GM18499 (cell line): ENCODE data around the gene MRPL18.
"Not testable (repeated sequence)": the region's sequence is repeated elsewhere in the genome, so short reads cannot be mapped to it uniquely, and the experiment has no call there.

ENCODE experiments used
- ATAC-seq: cut with Tn5 transposase; IDR thresholded peaks from one replicate; pipeline ENCODE4 v1.9.1; 2021; ENCODE audit warnings: moderate number of reproducible peaks; ENCODE audit not compliant: insufficient read depth, unreplicated experiment

The MRPL18 gene

DNA sequence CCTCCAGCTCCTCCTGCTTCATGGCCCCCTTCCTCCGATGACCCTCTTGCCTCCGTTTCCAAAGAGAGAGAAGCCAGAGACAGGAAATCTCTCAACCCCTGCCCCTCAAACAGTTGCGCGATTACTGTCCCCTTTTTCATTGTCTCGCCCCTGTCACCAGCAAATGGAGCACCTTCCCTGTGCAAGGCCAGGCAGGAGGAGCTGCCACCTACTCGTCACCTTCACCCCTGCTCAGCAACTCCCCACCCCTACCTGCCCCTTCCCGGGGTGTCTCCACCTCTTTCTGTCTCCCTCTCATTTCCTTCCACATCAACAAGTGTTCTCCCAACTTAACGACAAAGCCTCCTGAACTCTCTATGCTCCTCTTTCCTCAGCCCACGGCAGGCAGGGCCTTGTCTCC, 23.5 kb downstream of the MRPL18 start:
- ATAC-seq = no peak

DNA sequence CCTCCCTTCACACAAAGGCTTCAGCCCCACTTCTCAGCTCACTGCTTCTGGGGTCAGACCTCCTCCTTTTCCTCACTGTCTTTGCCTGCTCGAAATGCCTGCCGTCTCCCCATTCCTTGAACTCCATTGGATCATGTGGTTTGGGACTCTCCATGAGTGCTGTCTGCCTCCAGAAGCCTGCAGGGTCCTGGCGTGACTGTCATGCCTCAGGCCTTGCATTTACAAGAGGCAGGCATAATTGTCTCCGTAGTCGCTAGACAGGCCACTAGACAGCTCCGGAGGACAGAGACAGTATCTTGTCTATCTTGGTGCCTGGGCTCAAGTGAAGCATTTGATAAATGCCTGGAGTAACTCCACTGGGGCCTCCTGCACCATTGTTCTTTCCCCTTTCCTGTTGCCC, 25.1 kb downstream of the MRPL18 start:
- ATAC-seq = no peak

DNA sequence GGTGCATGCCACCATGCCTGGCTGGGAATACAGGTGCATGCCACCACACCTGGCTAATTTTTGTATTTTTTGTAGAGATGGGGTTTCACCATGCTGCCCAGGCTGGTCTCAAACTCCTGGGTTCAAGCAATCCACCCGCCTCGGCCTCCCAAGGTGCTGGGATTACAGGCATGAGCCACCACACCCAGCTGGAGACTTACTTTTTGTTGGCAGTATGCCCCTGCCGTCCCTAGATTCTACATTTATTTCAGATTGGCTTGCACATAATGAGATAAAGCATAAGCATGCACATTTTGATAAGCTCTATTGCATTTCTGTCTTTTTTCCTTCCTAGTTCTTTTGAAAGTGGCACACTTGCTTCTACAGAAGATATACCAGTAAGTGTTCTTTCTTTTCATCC, 26.5 kb downstream of the MRPL18 start:
- ATAC-seq = not testable (repeated sequence)

- ATAC-seq = no peak
These were observed 27.9 kb downstream of the MRPL18 start for GRCh38 chr6:159817951-159818739.

DNA sequence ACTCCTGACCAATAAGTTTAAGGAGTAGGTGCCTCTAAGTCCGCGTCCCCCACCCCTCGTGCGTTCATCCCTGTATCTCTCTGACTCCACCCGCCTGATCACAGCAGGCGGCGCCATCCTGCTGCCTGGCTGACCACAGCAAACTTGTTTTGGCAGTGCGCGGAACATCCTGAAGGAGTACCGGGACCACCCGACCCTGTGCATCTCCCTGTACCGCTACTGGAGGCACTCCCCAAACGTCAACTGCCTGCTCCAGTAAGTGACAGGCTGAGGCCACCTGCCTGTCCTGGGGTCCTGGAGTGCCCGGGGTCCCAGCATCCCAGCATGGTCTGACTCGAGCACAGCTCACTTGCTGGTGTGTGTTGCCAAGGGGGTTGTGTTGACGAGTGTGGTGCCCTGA, 28.8 kb downstream of the MRPL18 start:
- no peak for ATAC-seq

GRCh38 chr6:159819932-159820640, 29.8 kb downstream of the MRPL18 start:
- ATAC-seq = no peak

- no peak for ATAC-seq
These were observed 30.9 kb downstream of the MRPL18 start for GRCh38 chr6:159821122-159821521.

- ATAC-seq = no peak
These were observed 31.5 kb downstream of the MRPL18 start for GRCh38 chr6:159821726-159822125.

DNA sequence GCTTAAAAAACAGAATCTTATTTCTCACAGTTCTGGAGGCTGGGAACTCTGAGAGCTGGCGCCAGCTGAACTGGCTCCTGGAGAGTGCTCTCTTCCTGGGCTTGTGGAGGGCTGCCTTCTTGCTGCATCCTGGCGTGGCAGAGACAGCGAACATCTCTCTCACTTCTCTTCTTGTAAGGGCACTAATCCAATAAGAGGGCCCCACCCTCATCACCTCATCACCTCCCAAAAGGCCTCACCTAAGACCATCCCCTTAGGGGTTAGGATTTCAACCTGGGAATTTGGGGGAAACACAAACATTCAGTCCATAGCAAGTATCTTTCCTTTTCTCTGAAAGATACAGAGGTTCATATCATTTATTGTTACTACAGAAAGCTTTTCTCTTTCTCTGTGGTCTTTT, 33.7 kb downstream of the MRPL18 start:
- no peak for ATAC-seq

- ATAC-seq = not testable (repeated sequence)
These were observed 34.4 kb downstream of the MRPL18 start for GRCh38 chr6:159824690-159825089.

- no peak for ATAC-seq
These were observed 35.7 kb downstream of the MRPL18 start for GRCh38 chr6:159826004-159826403.

- ATAC-seq = no peak
These were observed 36.8 kb downstream of the MRPL18 start for GRCh38 chr6:159826968-159827647.

- no peak for ATAC-seq
These were observed 37.8 kb downstream of the MRPL18 start for GRCh38 chr6:159828074-159828473.

- ATAC-seq = no peak
These were observed 39.3 kb downstream of the MRPL18 start for GRCh38 chr6:159829526-159829925.

DNA sequence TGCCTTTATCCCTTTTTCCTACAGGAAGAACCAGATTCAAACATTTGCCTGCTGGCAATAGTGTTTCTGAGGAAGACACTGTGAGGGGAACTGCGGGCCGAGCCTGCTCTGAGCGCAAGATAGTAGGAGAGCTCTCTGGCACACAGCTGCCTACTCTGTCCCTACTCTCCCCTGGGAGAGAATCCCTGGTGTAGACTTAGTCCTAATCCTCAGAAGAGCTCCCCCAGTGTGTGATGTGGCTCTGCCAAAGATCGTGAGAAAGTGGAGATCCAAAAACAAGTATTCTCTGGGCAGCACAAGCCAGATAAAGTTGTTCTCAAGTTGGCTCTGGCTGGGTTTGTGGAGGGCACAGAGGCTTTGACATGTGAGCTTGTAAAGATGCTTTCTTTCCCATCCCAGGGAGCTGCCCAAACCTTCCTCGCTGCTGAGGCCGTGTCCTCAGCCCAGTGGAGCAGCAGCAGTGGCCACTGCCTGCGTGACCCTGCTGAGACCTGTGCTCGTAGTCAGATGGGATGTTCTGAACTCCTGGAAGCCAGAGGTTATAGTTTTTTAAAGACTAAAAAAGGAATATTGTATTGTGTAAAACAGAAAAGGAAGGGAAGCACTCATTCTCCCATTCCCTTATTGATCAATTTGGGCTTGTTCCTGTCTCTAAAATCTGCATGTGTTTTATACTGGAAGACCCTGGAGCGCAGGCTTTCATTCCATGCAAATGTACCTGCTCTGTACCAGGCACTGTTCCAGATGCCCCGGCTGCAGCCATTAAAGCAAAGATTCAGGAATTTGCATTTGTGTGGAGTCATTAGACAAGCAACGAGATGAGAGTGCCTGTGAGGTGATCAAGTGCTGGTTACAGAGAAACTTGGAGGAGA, 40.5 kb downstream of the MRPL18 start:
- no peak for ATAC-seq

DNA sequence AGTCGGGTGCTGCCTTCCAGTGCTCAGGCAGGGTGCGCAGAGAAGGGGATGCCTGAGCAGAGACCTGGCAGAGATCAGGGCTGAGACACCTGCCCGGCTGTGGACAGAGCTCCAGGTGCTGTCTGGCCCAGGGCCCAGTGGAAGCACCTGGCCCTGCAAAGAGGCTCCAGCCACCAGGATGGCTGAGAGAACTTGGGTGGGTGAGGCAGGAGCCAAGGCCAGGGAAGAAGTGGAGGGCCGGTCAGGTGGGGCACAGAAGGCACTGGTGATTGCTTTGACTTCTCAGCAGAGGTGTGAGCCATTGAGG, 41.1 kb downstream of the MRPL18 start:
- no peak for ATAC-seq

DNA sequence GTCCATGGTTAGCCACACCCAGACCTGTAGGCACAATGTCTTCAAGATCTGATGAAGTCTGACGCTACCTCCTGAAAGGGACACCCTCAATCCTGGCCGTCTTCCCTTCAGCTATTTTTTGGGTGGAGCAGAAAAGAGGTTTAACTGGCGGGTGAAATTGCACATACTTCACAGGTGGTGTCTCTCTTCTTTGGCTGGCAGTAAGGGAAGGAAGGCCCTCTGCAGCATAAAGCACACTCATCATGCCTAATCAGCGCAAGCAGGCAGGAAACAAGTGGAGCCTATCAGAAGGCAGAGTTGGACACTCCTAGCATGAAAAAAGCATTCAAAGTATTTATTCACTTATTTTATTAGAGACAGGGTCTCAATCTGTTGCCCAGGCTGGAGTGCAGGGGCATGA, 42.7 kb downstream of the MRPL18 start:
- no peak for ATAC-seq

DNA sequence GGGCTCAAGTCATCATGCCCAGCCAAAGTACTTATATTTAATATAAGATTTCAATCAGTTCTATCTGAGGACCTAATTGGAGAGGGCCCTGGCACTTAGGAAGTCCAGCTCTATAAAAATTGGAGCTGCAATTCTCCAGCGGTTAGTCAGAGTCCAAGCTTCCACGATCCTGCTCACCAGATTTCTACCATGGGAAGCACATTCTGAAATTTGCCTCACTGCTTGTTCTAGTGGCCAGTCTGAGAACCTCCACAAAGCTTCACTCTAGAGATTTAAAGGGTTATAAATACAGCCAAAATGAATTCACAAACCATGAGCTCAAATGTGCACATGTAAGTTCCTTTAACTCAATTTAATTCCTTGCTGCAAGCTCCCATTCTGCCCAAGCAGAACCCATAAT, 43.3 kb downstream of the MRPL18 start:
- no peak for ATAC-seq

DNA sequence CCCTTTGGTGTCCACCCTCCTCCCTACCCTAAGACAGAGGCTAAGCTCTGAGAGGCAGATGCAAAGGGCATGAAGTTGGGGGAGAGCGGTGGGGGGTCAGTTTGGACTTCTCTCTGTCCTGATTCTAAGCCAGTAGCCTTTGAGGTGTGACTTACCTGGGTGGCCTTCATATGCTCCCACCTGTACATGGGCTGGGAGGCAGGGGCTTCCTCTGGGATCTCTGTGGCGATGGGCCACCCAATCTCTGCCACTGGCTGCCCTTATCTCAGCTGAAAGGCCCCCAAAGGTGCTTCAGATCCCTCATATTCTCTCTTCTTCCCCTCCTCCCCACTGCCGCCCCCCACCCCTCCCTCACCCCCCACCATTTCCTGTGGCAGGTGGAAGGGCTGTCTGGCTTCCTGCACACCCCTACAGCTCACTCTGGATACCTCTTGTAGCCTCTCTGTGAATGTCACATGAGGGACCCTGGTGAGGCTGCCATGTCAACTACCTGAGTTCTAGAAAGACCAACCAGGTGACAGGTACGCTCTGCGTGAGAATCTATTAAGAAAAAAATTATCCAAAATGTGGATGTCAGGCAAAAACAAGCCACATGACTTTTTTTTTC, 43.8 kb downstream of the MRPL18 start:
- no peak for ATAC-seq
